SH-SY5Y (cell line): Measurements from ENCODE around the gene PIN4.

ENCODE experiments used
- GATA2 ChIP-seq: IDR thresholded peaks from 2 replicates; pipeline ENCODE4 v1.6.1; 2011; ENCODE audit warnings: mild to moderate bottlenecking, low read depth, low read length
- GATA3 ChIP-seq: IDR thresholded peaks from 2 replicates; pipeline ENCODE4 v1.6.1; 2011; ENCODE audit warnings: low read depth, mild to moderate bottlenecking, low read length, moderate library complexity

GRCh38 chrX:72142794-72143608 lies 38.6 kb upstream of the PIN4 start:
- TF ChIP-seq GATA2 (no peak), GATA3 (no peak)
